A204.1 (cell line): ENCODE data around the gene NAPB.

Source experiments
- FAIRE-seq: peaks from 2 replicates; lab custom pipeline; 2012; peaks lifted over from hg19 to GRCh38; lab: Jason Lieb, UNC

Gene NAPB

GRCh38 chr20:23404196-23404595 lies 17.1 kb downstream of the NAPB start:
- no peak for FAIRE-seq

- no peak for FAIRE-seq
Observed at GRCh38 chr20:23403751-23404150, 17.5 kb downstream of the NAPB start.

DNA sequence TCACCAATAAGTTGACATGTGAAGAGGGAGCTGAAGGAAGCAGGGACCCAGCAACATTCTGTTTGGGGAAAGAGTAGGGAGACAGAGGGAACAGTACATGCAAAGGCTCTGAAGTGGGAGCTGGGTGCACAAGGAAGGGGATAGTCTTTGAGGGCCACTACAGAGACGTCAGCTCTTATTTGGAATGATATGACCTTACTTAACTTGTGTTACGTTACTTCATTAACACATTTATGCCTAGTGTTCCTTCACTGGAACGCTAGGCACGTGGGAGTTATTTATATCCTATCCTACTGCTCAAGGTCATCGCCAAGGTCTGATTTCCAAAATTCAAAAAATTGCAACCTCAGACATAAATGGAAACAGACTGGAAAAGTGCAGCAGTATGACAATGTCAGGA lies 20.2 kb downstream of the NAPB start:
- FAIRE-seq, result no peak

DNA sequence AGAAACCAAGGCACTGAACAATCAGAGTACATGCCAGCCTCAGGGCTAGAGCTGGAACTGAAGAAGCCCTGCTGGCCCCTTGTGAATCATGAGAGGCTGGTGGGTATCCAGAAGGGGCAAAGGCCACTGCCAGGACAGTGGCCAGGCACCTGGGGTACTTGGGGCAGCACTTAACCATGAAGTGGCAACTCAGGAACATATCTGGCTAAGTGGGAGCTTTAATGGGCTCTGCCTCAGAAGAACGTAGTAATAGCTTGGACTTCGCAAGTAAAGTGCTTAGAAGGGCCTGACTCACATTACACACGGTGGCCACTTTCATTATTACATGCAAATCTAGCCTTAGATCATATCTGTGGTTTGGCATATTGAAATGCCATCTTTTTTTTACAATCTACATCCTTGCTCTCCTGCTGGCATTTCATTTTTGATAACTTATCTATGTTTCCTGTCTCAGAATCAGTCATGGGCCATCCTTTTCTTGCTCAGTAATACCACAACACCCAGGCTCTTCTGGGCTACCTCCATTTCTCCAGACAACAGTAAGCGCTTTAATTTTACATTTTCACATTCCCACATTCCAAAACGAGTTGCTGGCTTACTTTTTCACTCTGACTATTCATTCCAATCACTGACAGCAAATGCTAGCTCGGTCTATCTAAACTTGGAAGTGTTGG lies 21.6 kb downstream of the NAPB start:
- FAIRE-seq, result no peak

- no peak for FAIRE-seq
Observed at GRCh38 chr20:23397961-23398360, 23.3 kb downstream of the NAPB start.

GRCh38 chr20:23396950-23397627 lies 24.2 kb downstream of the NAPB start:
- no peak for FAIRE-seq

DNA sequence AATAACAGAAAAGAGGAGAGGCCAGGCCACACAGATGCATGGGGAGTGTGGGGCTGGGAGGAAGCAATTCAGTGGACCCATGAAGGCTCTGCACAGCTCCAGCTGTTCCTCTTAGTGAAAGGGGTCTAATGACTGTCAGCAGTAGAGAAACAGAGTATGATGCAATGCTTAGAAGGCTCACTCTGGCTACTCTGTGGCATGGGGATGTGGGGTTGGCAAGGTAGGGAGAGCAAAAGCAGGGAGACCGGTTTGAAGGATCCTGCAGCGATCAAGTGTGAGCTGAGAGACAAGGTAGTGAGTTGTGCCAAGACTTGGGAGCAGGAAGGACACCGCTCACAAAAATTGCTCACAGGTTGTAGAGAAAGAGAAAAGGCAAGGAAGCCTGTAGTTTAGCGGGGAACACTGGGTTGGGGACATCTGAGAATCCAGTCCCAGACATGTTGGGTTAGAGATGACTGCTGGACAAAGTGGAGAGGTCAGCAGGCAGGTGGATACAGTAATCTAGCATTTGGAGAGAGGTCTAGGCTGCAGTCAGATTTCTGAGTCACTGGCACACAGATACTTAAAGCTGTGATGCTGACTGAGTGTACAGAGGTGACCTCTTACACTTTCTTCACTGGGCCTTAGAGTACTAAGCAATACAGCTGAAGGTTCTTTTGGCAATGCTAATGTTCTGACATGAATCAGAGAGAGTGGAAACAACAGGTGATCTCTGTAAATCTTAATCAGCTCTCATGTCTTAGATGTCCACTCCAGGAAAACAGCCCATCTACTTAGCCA lies 27.1 kb downstream of the NAPB start:
- FAIRE-seq, result no peak

- no peak for FAIRE-seq
Observed at GRCh38 chr20:23391707-23392310, 29.5 kb downstream of the NAPB start.

- FAIRE-seq, result no peak
Observed at GRCh38 chr20:23390091-23390774, 31.1 kb downstream of the NAPB start.

DNA sequence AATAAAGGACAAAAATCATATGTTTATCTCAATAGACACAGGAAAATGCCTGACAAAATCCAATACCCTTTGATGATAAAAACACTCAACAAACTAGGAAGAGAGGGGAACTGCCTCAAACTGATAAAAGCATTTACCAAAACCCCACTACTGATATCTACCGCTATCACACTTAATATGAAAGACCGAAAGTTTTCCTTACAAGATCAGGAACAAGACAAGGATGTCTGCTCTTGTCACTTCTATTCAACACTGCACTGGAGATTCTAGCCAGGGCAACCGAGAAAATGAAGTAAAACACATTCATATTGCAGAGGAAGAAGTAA lies 34.2 kb downstream of the NAPB start:
- no peak for FAIRE-seq

DNA sequence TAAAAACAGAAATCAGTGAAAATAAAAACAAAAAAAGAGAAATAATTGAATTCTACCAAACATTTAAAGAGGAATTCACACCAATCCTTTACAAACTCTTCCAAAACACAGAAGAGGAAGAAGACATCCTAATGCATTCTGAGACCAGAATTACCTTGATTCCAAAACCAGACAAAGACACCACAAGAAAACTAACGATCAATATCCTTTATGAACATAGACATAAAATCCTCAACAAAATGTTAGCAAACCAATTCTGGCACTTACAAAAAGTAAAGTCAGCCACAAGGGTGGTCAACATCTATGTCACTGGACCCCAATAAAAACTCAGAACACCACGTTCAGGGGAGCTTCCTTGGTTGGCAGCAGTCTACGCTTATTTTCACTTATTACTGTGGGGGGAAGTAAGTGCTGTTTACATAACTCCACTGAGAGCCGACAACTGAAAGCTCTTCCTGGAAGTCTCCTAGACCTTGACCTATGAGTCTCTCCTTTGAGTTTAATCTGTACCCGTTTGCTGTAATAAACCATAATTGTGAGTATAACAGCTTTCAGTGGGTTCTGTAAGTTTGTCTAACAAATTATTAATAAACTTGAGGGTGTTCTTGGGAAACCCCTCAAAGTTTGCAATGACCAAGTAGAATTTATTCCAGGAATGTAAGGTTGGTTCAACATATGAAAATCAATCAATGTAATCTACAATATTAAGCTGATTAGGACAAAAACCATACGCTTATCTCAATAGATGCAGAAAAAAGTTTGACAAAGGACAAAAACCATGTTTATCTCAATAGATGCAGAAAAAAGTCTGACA lies 34.8 kb downstream of the NAPB start:
- FAIRE-seq, result no peak

- FAIRE-seq, result no peak
Observed at GRCh38 chr20:23381876-23382275, 39.4 kb downstream of the NAPB start.

- no peak for FAIRE-seq
Observed at GRCh38 chr20:23379772-23380171, 41.5 kb downstream of the NAPB start.

DNA sequence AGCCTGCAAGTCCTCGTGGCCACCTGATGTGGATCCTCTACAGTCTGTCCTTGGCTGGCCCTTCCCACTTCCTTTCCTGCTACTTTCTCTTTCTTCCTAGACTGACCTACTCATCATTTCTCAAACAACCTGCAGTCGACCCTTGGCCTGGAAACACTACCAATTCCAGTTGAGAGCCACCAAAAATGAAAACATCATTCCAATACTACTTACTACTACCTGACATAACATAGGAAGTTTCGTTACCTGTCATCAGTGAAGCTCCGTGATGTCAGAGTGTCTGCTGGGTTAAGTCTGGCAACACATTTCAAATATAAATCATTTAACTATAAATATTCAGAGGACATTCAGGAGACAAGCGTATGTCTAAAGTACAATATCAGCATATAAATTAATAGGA lies 45.5 kb downstream of the NAPB start:
- no peak for FAIRE-seq

DNA sequence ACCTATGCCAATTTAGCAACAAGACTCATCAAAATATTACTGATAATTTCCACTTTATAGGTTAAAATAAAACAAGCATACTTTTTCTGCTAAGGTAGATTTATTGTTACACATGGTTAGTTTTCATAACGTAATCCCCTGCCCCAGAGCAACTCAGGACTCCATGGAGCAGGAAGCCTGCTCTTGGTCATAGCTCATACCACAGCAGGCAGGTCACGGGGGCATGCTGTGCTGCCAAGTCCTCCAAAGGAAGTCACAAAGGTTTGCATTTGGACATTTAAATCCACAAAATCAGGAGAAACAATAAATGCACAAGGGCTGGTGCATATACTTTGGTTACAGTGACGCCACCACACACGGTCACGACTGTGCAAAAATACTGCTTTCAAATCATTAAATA lies 46.8 kb downstream of the NAPB start:
- FAIRE-seq, result no peak

- FAIRE-seq, result no peak
Observed at GRCh38 chr20:23371496-23371895, 49.8 kb downstream of the NAPB start.

DNA sequence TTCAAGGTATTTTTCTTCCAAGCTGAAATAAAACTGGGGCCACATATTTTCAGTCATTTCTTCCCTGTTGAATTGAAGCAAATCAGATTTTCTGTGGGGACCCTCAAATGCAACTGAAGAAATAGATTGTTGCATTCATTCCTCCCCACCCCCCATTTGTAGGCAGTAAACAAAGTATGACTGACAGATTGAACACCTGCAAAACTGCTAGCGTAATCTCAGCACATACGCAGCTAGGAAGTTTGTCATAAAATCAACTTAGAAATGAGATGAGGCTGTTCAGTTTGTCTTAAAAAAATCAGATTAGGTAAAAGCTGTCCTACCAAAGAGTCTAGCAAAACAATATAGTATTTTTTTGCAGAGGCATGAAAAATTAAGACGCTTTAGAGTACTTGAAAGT lies 50.4 kb downstream of the NAPB start:
- FAIRE-seq, result no peak

DNA sequence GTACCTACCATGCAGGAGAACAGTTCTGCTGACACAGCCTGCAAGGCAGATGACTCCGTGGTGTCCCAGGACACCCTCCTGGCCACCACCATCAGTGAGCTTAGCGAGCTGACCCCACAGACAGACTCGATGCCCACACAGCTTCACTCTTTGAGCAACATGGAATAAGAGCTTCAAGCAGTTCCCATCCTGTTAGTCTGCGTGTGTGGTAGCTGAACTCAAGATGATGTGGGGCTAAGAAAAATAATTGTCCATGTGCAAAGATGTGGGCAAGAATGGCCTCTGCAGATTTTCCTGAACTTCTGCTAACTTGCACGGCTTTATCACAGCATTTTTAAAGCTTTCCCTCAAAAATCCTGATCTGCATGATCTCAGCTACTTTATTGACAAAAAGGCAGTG lies 51.0 kb downstream of the NAPB start:
- no peak for FAIRE-seq

DNA sequence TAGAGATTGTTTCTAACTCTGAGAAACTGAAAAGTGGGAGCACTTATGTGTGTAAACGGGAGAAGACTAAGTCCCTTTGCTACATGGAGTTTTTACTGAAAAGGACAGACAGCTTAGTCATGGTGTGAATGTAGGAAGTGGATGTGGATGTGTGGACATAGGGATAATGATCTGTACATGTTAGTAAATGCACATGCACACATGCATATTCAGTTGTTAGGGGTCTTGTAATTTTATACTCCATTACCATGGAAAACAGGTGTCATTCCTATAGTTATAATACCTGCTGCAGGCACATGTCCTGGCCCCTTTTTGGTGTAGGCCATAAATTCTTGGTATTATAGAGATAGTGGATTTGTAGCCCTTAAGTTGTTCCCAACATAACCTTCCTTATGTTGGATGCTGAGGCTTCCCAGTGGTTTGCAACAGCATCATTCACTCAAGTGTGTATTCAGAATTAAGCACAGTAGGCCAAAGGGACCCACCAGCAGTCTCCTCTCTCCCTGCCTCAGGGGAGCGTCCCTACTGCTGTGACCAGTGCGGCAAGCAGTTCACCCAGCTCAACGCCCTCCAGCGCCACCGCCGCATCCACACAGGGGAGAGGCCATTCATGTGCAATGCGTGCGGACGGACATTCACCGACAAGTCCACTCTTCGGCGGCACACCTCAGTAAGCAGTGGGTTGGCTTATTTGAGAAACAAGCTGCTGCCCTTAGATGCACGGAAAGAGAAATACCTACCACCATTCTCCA lies 52.0 kb downstream of the NAPB start:
- FAIRE-seq, result no peak

- FAIRE-seq, result no peak
Observed at GRCh38 chr20:23368316-23369071, 52.8 kb downstream of the NAPB start.
